Measurements from ENCODE around the gene MYH14. TPM values are rescaled to one million over a fixed set of nuclear protein-coding genes. Genes with fewer than 3 reads are reported as not detected.

The MYH14 gene
- total RNA-seq (1.8 and 2.1 TPM in 2 replicates), polyA plus RNA-seq (0.32 and 3.0 TPM in 2 replicates)

GRCh38 chr19:50203281-50204080, at the start of gene MYH14:
TSS of gene MYH14 (plus strand) at chr19:50203622. CDS start at chr19:50210366, 6,744 bp downstream.
- Histone ChIP-seq H3K4me3 (peak within 1 kb of the TSS; percentile 46), H3K36me3 (no peaks in the 10 kb centered on the region), H3K9me3 (ENCODE audit: low read depth) (no peaks in the 10 kb centered on the region), H3K27ac (no peak within 1 kb of the TSS), H3K4me1 (ENCODE audit: low read depth) (no peaks in the 10 kb centered on the region), H3K27me3 (peaks cover 34% of the 10 kb centered on the region)
- DNase-seq (ENCODE audit: low read depth in 1 of 2, low spot score in 1 of 2): peak; percentile 70 to 98
- no peak for TF ChIP-seq CTCF (IDR thresholded peaks at IDR 0.05; ENCODE audit: low read depth, low read length)

GRCh38 chr19:50154529-50154928, 48.9 kb upstream of the MYH14 start:
- H3K27ac ChIP-seq: no peak overlapping the region
- no peaks in the 10 kb centered on the region for H3K4me1 ChIP-seq (ENCODE audit: low read depth)
- no peak for TF ChIP-seq CTCF (IDR thresholded peaks at IDR 0.05; ENCODE audit: low read depth, low read length)
- H3K36me3 ChIP-seq: no peaks in the 10 kb centered on the region
- DNase-seq (ENCODE audit: low read depth in 1 of 2, low spot score in 1 of 2): no peak
- H3K4me3 ChIP-seq: no peak overlapping the region
- no peaks in the 10 kb centered on the region for H3K27me3 ChIP-seq
- H3K9me3 ChIP-seq (ENCODE audit: low read depth): no peaks in the 10 kb centered on the region

GRCh38 chr19:50155520-50156109, 47.8 kb upstream of the MYH14 start:
- Histone ChIP-seq H3K27me3 (no peaks in the 10 kb centered on the region), H3K36me3 (no peaks in the 10 kb centered on the region), H3K4me1 (ENCODE audit: low read depth) (no peaks in the 10 kb centered on the region), H3K27ac (no peak overlapping the region), H3K4me3 (no peak overlapping the region), H3K9me3 (ENCODE audit: low read depth) (no peaks in the 10 kb centered on the region)
- no peak for TF ChIP-seq CTCF (IDR thresholded peaks at IDR 0.05; ENCODE audit: low read depth, low read length)
- no peak for DNase-seq (ENCODE audit: low read depth in 1 of 2, low spot score in 1 of 2)

- DNase-seq (ENCODE audit: low read depth in 1 of 2, low spot score in 1 of 2): no peak
- Histone ChIP-seq H3K4me1 (ENCODE audit: low read depth) (no peaks in the 10 kb centered on the region), H3K27me3 (no peaks in the 10 kb centered on the region), H3K4me3 (no peak overlapping the region), H3K27ac (no peak overlapping the region), H3K36me3 (no peaks in the 10 kb centered on the region), H3K9me3 (ENCODE audit: low read depth) (no peaks in the 10 kb centered on the region)
- TF ChIP-seq CTCF (IDR thresholded peaks at IDR 0.05; ENCODE audit: low read depth, low read length): no peak
These were observed 44.8 kb upstream of the MYH14 start for GRCh38 chr19:50158577-50158976.

GRCh38 chr19:50159078-50159477, 44.3 kb upstream of the MYH14 start:
- no peak for DNase-seq (ENCODE audit: low read depth in 1 of 2, low spot score in 1 of 2)
- Histone ChIP-seq H3K9me3 (ENCODE audit: low read depth) (no peaks in the 10 kb centered on the region), H3K36me3 (no peaks in the 10 kb centered on the region), H3K27me3 (no peaks in the 10 kb centered on the region), H3K4me3 (no peak overlapping the region), H3K4me1 (ENCODE audit: low read depth) (no peaks in the 10 kb centered on the region), H3K27ac (no peak overlapping the region)
- no peak for TF ChIP-seq CTCF (IDR thresholded peaks at IDR 0.05; ENCODE audit: low read depth, low read length)

Data from cardiac muscle cell (in vitro differentiated cells and primary cell).